Stimulated activated CD4-positive, alpha-beta T cell treated with anti-CD3 and anti-CD28 coated beads, Interleukin-15, amount 100 ng/mL, for 48 hours (primary cell): ENCODE data around the gene HPCAL1.

Source experiments
- DNase-seq, 2 donors: peaks; one replicate each; pipeline ENCODE4 v3.0.0-alpha.2; 2020; ENCODE audit warnings: low read depth in 2 of 2

The HPCAL1 gene

GRCh38 chr2:10303694-10304378 lies 1.1 kb downstream of the HPCAL1 start:
- DNase-seq: no peak

- DNase-seq: no peak
Measured at GRCh38 chr2:10304458-10305253, 2.0 kb downstream of the HPCAL1 start.

GRCh38 chr2:10305254-10305635 lies 2.5 kb downstream of the HPCAL1 start:
- no peak for DNase-seq

- no peak for DNase-seq
Measured at GRCh38 chr2:10305715-10306114, 3.0 kb downstream of the HPCAL1 start.

GRCh38 chr2:10306901-10307463 lies 4.3 kb downstream of the HPCAL1 start:
- DNase-seq: no peak

- DNase-seq: no peak
Measured at GRCh38 chr2:10307561-10308156, 5.0 kb downstream of the HPCAL1 start.

GRCh38 chr2:10308866-10309265 lies 6.2 kb downstream of the HPCAL1 start:
- DNase-seq: no peak

- DNase-seq: no peak
Measured at GRCh38 chr2:10309286-10309685, 6.6 kb downstream of the HPCAL1 start.

- DNase-seq: no peak
Measured at GRCh38 chr2:10310309-10310888, 7.7 kb downstream of the HPCAL1 start.

GRCh38 chr2:10311736-10312135 lies 9.0 kb downstream of the HPCAL1 start:
- DNase-seq: no peak

- no peak for DNase-seq
Measured at GRCh38 chr2:10312437-10312957, 9.8 kb downstream of the HPCAL1 start.

GRCh38 chr2:10316336-10316735 lies 13.6 kb downstream of the HPCAL1 start:
- DNase-seq: no peak

GRCh38 chr2:10316860-10317259 lies 14.2 kb downstream of the HPCAL1 start:
- no peak for DNase-seq

- DNase-seq: no peak
Measured at GRCh38 chr2:10317646-10318045, 14.9 kb downstream of the HPCAL1 start.

- DNase-seq: no peak
Measured at GRCh38 chr2:10318345-10318744, 15.6 kb downstream of the HPCAL1 start.

GRCh38 chr2:10319892-10320574 lies 17.3 kb downstream of the HPCAL1 start:
- DNase-seq: no peak

GRCh38 chr2:10320575-10320931 lies 17.8 kb downstream of the HPCAL1 start:
- DNase-seq: no peak

- no peak for DNase-seq
Measured at GRCh38 chr2:10320933-10321332, 18.2 kb downstream of the HPCAL1 start.

- no peak for DNase-seq
Measured at GRCh38 chr2:10321622-10322021, 18.9 kb downstream of the HPCAL1 start.

- no peak for DNase-seq
Measured at GRCh38 chr2:10322481-10322880, 19.8 kb downstream of the HPCAL1 start.

- DNase-seq: no peak
Measured at GRCh38 chr2:10322973-10323372, 20.3 kb downstream of the HPCAL1 start.

GRCh38 chr2:10323535-10323934 lies 20.8 kb downstream of the HPCAL1 start:
- no peak for DNase-seq
